K562 (cell line): ENCODE results near the gene HIGD1C. TPM values are rescaled to one million over a fixed set of nuclear protein-coding genes. Genes with fewer than 3 reads are reported as not detected.

Experiments used
- BHLHE40 ChIP-seq: IDR thresholded peaks from 2 replicates; pipeline ENCODE4 v1.6.1; 2011; ENCODE audit warnings: low read length, improper control_type of control experiment
- BMI1 ChIP-seq: fragments of 150-350 bp; IDR thresholded peaks from 2 replicates; pipeline ENCODE4 v1.6.1; 2014; ENCODE audit warnings: low read length
- CEBPG ChIP-seq, 3 experiments: fragments of 200-800 bp in 1 of 3; sonication (Bioruptor generic) in 1 of 3; sonication (generic) in 1 of 3; formaldehyde crosslinking in 1 of 3; IDR thresholded peaks in 2 of 3; conservative IDR thresholded peaks in 1 of 3; 2 replicates each; pipeline versions ENCODE4 v1.6.1 to v1.8.0; 2016 to 2022; ENCODE audit warnings: missing compliant biosample characterization in 2 of 3, missing genetic modification characterization in 2 of 3, mild to moderate bottlenecking in 1 of 3, missing genetic modification reagents in 1 of 3
- CTBP1 ChIP-seq: fragments of 450-650 bp; IDR thresholded peaks from 2 replicates; pipeline ENCODE4 v1.6.1; 2016; ENCODE audit warnings: borderline replicate concordance
- FOXK2 ChIP-seq, 2 experiments: fragments of 450-650 bp; IDR thresholded peaks in 1 of 2; conservative IDR thresholded peaks in 1 of 2; 2 replicates each; pipeline ENCODE4 v1.6.1; 2016; ENCODE audit warnings: low read depth in 2 of 2, mild to moderate bottlenecking in 1 of 2
- ILK ChIP-seq: fragments of 450-650 bp; IDR thresholded peaks from 2 replicates; pipeline ENCODE4 v1.6.1; 2016; ENCODE audit warnings: missing genetic modification characterization, low read depth, mild to moderate bottlenecking, missing compliant biosample characterization, moderate library complexity, borderline replicate concordance
- MCM5 ChIP-seq: fragments of 450-650 bp; IDR thresholded peaks from 2 replicates; pipeline ENCODE4 v1.6.1; 2016; ENCODE audit warnings: low read depth
- NBN ChIP-seq: fragments of 450-650 bp; IDR thresholded peaks from 2 replicates; pipeline ENCODE4 v1.6.1; 2016; ENCODE audit warnings: low read depth, mild to moderate bottlenecking
- PRDM10 ChIP-seq: fragments of 450-650 bp; IDR thresholded peaks from 2 replicates; pipeline ENCODE4 v1.6.1; 2018; ENCODE audit not compliant: partially characterized antibody
- SRSF3 ChIP-seq: fragments of 200-400 bp; formaldehyde crosslinking; IDR thresholded peaks from 2 replicates; pipeline ENCODE4 v1.6.1; 2016; ENCODE audit warnings: mild to moderate bottlenecking, low read length, moderate library complexity; ENCODE audit not compliant: insufficient read depth
- STAT5A ChIP-seq: IDR thresholded peaks from 2 replicates; pipeline ENCODE4 v1.6.1; 2012; ENCODE audit warnings: low read length, inconsistent platforms, borderline replicate concordance
- ZBTB8A ChIP-seq: fragments of 450-650 bp; IDR thresholded peaks from 2 replicates; pipeline ENCODE4 v1.6.1; 2018; ENCODE audit warnings: mild to moderate bottlenecking, moderate library complexity; ENCODE audit not compliant: partially characterized antibody
- polyA plus RNA-seq, 8 experiments: library from polyadenylated mRNA; depleted of rRNA in 4 of 8; stranded (reverse) in 5 of 8; unstranded in 3 of 8; fragments of >200 nt; fragmentation: Nextera tagmentation in 2 of 8; fragmentation: Illumina TruSeq in 1 of 8; extraction: Ambion mirVana in 2 of 8; extraction: Trizol in 1 of 8; gene quantifications; 2 replicates each; pipeline versions ENCODE4 v1.2.1 to v1.2.3, GENCODE V29; 2011 to 2014; ENCODE audit warnings: inconsistent platforms in 1 of 8, missing spikeins in 1 of 8
- total RNA-seq, 7 experiments: library from RNA; depleted of rRNA in 6 of 7; stranded (reverse); fragments of >200 nt in 6 of 7; fragmentation: Illumina TruSeq in 2 of 7; extraction: Trizol in 2 of 7; gene quantifications; 2 replicates each; pipeline versions ENCODE4 v1.2.1 to v1.2.3, GENCODE V29; 2011 to 2021; ENCODE audit warnings: low replicate concordance in 1 of 7
- TF ChIP-seq, protein P1 (sequence below): sonication (generic); formaldehyde crosslinking; IDR thresholded peaks from 2 replicates; pipeline ENCODE4 v1.8.1; 2023; ENCODE audit warnings: mild to moderate bottlenecking, missing genetic modification reagents
- TF ChIP-seq, protein P2 (sequence below): fragments of 150-350 bp; IDR thresholded peaks from 2 replicates; pipeline ENCODE4 v1.6.1; 2014; ENCODE audit warnings: low read depth, mild to moderate bottlenecking, low read length, borderline replicate concordance
- TF ChIP-seq, protein P3 (sequence below): fragments of 250-450 bp; sonication (Bioruptor Pico); IDR thresholded peaks from 2 replicates; pipeline ENCODE4 v1.8.0; 2021; ENCODE audit warnings: mild to moderate bottlenecking, moderate library complexity

HIGD1C gene
- total and polyA plus RNA-seq, 9 of the 15 experiments (the other 6 are each of a cell fraction or from before 2014, with no cell fraction given): not detected

DNA sequence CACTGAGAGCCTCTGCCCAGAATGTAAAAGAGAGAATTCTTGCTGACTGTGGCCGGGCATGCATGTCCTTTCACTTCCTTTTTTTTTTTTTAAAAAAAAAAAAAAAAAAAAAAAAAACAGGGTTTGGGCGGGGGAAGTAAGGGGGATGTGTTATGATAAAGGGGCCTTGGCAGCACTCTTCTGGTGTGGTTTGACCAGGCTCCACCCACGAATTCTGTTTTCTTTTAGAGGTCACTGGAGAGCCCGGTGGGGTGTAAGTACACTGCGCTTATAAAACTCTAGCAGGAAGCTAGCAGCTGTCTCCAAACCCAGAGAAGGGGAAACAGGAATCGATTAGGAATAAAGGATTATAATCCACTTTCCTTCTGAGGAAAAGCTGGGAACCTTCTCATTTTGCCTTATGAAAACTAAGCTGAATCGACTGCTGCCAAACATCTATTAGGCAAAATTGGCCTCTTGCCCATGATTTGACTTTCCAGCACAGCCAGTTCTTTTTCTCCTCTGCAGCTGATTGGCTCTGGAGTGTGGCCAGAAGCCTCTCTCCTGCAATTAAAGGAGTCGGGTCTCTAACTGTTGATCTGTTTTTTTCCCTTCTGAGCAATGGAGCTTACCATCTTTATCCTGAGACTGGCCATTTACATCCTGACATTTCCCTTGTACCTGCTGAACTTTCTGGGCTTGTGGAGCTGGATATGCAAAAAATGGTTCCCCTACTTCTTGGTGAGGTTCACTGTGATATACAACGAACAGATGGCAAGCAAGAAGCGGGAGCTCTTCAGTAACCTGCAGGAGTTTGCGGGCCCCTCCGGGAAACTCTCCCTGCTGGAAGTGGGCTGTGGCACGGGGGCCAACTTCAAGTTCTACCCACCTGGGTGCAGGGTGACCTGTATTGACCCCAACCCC is 27.7 kb upstream of the HIGD1C start (continued):
- TF ChIP-seq, protein P1, sequence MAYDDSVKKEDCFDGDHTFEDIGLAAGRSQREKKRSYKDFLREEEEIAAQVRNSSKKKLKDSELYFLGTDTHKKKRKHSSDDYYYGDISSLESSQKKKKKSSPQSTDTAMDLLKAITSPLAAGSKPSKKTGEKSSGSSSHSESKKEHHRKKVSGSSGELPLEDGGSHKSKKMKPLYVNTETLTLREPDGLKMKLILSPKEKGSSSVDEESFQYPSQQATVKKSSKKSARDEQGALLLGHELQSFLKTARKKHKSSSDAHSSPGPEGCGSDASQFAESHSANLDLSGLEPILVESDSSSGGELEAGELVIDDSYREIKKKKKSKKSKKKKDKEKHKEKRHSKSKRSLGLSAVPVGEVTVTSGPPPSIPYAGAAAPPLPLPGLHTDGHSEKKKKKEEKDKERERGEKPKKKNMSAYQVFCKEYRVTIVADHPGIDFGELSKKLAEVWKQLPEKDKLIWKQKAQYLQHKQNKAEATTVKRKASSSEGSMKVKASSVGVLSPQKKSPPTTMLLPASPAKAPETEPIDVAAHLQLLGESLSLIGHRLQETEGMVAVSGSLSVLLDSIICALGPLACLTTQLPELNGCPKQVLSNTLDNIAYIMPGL: no peak
- 0 out of 2 replicates have a peak, but pooled peaks have one; percentile 19 for TF ChIP-seq BHLHE40
- no peak for TF ChIP-seq CTBP1
- 0 out of 4 replicates have a peak, but pooled peaks of 1 of the 2 experiments have one; percentile 15 for TF ChIP-seq FOXK2 (conservative IDR thresholded peaks at IDR 0.05 in 1 of 2, IDR thresholded peaks at IDR 0.05 in 1 of 2; ENCODE audit: low read depth in 2 of 2)
- no peak for TF ChIP-seq ZBTB8A
- TF ChIP-seq, protein P2, sequence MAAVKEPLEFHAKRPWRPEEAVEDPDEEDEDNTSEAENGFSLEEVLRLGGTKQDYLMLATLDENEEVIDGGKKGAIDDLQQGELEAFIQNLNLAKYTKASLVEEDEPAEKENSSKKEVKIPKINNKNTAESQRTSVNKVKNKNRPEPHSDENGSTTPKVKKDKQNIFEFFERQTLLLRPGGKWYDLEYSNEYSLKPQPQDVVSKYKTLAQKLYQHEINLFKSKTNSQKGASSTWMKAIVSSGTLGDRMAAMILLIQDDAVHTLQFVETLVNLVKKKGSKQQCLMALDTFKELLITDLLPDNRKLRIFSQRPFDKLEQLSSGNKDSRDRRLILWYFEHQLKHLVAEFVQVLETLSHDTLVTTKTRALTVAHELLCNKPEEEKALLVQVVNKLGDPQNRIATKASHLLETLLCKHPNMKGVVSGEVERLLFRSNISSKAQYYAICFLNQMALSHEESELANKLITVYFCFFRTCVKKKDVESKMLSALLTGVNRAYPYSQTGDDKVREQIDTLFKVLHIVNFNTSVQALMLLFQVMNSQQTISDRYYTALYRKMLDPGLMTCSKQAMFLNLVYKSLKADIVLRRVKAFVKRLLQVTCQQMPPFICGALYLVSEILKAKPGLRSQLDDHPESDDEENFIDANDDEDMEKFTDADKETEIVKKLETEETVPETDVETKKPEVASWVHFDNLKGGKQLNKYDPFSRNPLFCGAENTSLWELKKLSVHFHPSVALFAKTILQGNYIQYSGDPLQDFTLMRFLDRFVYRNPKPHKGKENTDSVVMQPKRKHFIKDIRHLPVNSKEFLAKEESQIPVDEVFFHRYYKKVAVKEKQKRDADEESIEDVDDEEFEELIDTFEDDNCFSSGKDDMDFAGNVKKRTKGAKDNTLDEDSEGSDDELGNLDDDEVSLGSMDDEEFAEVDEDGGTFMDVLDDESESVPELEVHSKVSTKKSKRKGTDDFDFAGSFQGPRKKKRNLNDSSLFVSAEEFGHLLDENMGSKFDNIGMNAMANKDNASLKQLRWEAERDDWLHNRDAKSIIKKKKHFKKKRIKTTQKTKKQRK: no peak
- TF ChIP-seq BMI1: no peak
- 0 out of 2 replicates have a peak, but pooled peaks have one; percentile 33 for TF ChIP-seq NBN
- TF ChIP-seq, protein P3, sequence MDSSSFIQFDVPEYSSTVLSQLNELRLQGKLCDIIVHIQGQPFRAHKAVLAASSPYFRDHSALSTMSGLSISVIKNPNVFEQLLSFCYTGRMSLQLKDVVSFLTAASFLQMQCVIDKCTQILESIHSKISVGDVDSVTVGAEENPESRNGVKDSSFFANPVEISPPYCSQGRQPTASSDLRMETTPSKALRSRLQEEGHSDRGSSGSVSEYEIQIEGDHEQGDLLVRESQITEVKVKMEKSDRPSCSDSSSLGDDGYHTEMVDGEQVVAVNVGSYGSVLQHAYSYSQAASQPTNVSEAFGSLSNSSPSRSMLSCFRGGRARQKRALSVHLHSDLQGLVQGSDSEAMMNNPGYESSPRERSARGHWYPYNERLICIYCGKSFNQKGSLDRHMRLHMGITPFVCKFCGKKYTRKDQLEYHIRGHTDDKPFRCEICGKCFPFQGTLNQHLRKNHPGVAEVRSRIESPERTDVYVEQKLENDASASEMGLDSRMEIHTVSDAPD (CRISPR knock-in tag): no peak
- TF ChIP-seq SRSF3: no peak
- TF ChIP-seq PRDM10: peak; percentile 48
- no peak for TF ChIP-seq ILK
- TF ChIP-seq MCM5: no peak
- TF ChIP-seq STAT5A: no peak
- no peak for TF ChIP-seq CEBPG (CRISPR knock-in tag; IDR thresholded peaks at IDR 0.05)
- no peak for TF ChIP-seq CEBPG (tag; conservative IDR thresholded peaks at IDR 0.05 in 1 of 2, IDR thresholded peaks at IDR 0.05 in 1 of 2)
